ENCODE measurements around the gene DTX1. TPM values are rescaled to one million over a fixed set of nuclear protein-coding genes. Genes with fewer than 3 reads are reported as not detected.

DTX1 gene
- polyA plus RNA-seq, 1 donor (not counting 4 experiments of a cell fraction or from before 2014, with no cell fraction given): not detected

DNA sequence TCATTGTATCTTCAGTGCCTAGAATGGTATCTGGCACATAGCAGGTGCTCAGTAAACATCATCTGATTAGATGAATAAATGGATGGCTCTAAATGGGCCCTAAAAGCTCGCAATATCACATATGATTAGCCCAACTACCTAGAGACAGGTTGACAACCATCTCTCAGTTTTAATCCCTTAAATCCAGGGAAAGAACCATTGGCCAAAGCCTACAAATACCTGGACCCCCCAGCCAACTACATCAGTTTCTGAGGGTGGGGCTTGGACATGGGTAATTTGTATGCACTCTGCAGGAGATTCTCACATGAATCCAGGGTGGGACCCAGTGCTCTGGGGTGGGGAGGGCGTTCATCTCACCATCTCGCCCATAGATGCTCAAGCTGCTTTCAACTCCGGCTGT lies 4.8 kb upstream of the DTX1 start:
- Histone ChIP-seq H3K9ac (ENCODE audit: control insufficient read depth, extremely low read depth, insufficient read depth, low read length) (no peak overlapping the region), H3K4me3 (ENCODE audit: control insufficient read depth in 2 of 3, extremely low read depth in 1 of 3, insufficient read depth in 2 of 3, low read depth in 1 of 3, low read length in 3 of 3) (no peak overlapping the region), H3K27ac (ENCODE audit: control insufficient read depth, insufficient read depth, low read length) (no peak overlapping the region), H3K9me3 (ENCODE audit: control insufficient read depth, low read depth, low read length) (no peaks in the 10 kb centered on the region), H3K9me1 (ENCODE audit: control insufficient read depth, extremely low read depth, insufficient read depth, low read length) (no peaks in the 10 kb centered on the region), H3K27me3 (ENCODE audit: control insufficient read depth, extremely low read depth, insufficient read depth, low read length) (peaks cover 27% of the 10 kb centered on the region), H3K4me2 (ENCODE audit: control insufficient read depth, extremely low read depth, insufficient read depth, low read depth, low read length) (no peak overlapping the region), H2AFZ (ENCODE audit: control insufficient read depth, low read length) (no peak overlapping the region), H3K79me2 (ENCODE audit: control insufficient read depth, insufficient read depth, low read length) (no peaks in the 10 kb centered on the region), H3K36me3 (ENCODE audit: control insufficient read depth in 2 of 2, extremely low read depth in 1 of 2, insufficient read depth in 2 of 2, low read length in 2 of 2) (no peaks in the 10 kb centered on the region), H3K4me1 (ENCODE audit: control insufficient read depth, extremely low read depth, insufficient read depth, low read length) (no peaks in the 10 kb centered on the region), H4K20me1 (ENCODE audit: control insufficient read depth, extremely low read depth, insufficient read depth, low read length) (no peaks in the 10 kb centered on the region)
- no peak for FAIRE-seq
- DNase-seq (ENCODE audit: low read depth, low spot score): no peak
- dilution Hi-C loops (cut with MboI; ENCODE audit: extremely low pct_ligation_motif_present, low sequenced_read_pairs): loop anchor here (25.0 kb wide), 1 partner anchor 111 kb away; no protein-coding TSS in a partner anchor
- TF ChIP-seq, protein P1, sequence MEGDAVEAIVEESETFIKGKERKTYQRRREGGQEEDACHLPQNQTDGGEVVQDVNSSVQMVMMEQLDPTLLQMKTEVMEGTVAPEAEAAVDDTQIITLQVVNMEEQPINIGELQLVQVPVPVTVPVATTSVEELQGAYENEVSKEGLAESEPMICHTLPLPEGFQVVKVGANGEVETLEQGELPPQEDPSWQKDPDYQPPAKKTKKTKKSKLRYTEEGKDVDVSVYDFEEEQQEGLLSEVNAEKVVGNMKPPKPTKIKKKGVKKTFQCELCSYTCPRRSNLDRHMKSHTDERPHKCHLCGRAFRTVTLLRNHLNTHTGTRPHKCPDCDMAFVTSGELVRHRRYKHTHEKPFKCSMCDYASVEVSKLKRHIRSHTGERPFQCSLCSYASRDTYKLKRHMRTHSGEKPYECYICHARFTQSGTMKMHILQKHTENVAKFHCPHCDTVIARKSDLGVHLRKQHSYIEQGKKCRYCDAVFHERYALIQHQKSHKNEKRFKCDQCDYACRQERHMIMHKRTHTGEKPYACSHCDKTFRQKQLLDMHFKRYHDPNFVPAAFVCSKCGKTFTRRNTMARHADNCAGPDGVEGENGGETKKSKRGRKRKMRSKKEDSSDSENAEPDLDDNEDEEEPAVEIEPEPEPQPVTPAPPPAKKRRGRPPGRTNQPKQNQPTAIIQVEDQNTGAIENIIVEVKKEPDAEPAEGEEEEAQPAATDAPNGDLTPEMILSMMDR (optimal IDR thresholded peaks at IDR 0.05 in 1 of 3, IDR thresholded peaks at IDR 0.05 in 1 of 3, conservative IDR thresholded peaks at IDR 0.05 in 1 of 3; ENCODE audit: extremely low read depth in 1 of 3, insufficient read depth in 2 of 3, low read length in 3 of 3): no peak
- TF ChIP-seq EZH2 (IDR thresholded peaks at IDR 0.05; ENCODE audit: low read length): no peak

DNA sequence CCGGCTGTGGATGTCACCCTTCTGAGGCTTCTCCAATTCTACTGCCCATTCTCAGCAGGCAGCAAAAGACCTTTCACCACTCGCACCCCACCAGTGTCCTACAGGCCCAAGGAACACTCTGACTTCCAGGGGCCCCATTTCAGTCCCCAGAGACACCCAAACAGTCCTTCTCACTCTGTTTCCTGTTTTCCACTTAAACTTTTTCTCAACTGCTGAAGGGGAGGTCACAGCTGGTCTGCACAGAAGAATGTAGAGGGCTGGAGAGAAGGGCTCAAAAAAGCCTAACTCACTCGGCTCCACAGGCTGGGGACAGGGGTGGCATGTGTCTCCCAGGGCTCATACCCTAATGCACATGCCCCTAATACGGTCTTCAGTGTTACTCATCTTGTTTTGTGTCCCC lies 4.2 kb upstream of the DTX1 start:
- dilution Hi-C loops (cut with MboI; ENCODE audit: extremely low pct_ligation_motif_present, low sequenced_read_pairs): loop anchor here (25.0 kb wide), 1 partner anchor 110 kb away; no protein-coding TSS in a partner anchor
- H3K4me1 ChIP-seq (ENCODE audit: control insufficient read depth, extremely low read depth, insufficient read depth, low read length): no peaks in the 10 kb centered on the region
- no peak overlapping the region for H3K9ac ChIP-seq (ENCODE audit: control insufficient read depth, extremely low read depth, insufficient read depth, low read length)
- H3K27me3 ChIP-seq (ENCODE audit: control insufficient read depth, extremely low read depth, insufficient read depth, low read length): peaks cover 33% of the 10 kb centered on the region
- no peaks in the 10 kb centered on the region for H3K79me2 ChIP-seq (ENCODE audit: control insufficient read depth, insufficient read depth, low read length)
- no peaks in the 10 kb centered on the region for H4K20me1 ChIP-seq (ENCODE audit: control insufficient read depth, extremely low read depth, insufficient read depth, low read length)
- no peaks in the 10 kb centered on the region for H3K9me1 ChIP-seq (ENCODE audit: control insufficient read depth, extremely low read depth, insufficient read depth, low read length)
- no peak overlapping the region for H2AFZ ChIP-seq (ENCODE audit: control insufficient read depth, low read length)
- H3K27ac ChIP-seq (ENCODE audit: control insufficient read depth, insufficient read depth, low read length): no peak overlapping the region
- no peak for TF ChIP-seq EZH2 (IDR thresholded peaks at IDR 0.05; ENCODE audit: low read length)
- TF ChIP-seq, protein P1 (optimal IDR thresholded peaks at IDR 0.05 in 1 of 3, IDR thresholded peaks at IDR 0.05 in 1 of 3, conservative IDR thresholded peaks at IDR 0.05 in 1 of 3; ENCODE audit: extremely low read depth in 1 of 3, insufficient read depth in 2 of 3, low read length in 3 of 3): no peak
- H3K36me3 ChIP-seq (ENCODE audit: control insufficient read depth in 2 of 2, extremely low read depth in 1 of 2, insufficient read depth in 2 of 2, low read length in 2 of 2): no peaks in the 10 kb centered on the region
- H3K4me2 ChIP-seq (ENCODE audit: control insufficient read depth, extremely low read depth, insufficient read depth, low read depth, low read length): no peak overlapping the region
- DNase-seq (ENCODE audit: low read depth, low spot score) (no peak), FAIRE-seq (no peak)
- no peaks in the 10 kb centered on the region for H3K9me3 ChIP-seq (ENCODE audit: control insufficient read depth, low read depth, low read length)
- no peak overlapping the region for H3K4me3 ChIP-seq (ENCODE audit: control insufficient read depth in 2 of 3, extremely low read depth in 1 of 3, insufficient read depth in 2 of 3, low read depth in 1 of 3, low read length in 3 of 3)

Data from keratinocyte (primary cell).